AG04450 (cell line): ENCODE results near the gene ZNF592. TPM values are rescaled to one million over a fixed set of nuclear protein-coding genes. Genes with fewer than 3 reads are reported as not detected.

Experiments
- CTCF ChIA-PET: fragments of 300-600, 350-600 bp; formaldehyde crosslinking; extraction: SDS; loops from one replicate; lab custom pipeline; 2022; ENCODE audit warnings: antibody characterized with exemption, inconsistent platforms; lab: Charles Lee
- POLR2A ChIA-PET: fragments of 350-600 bp; formaldehyde crosslinking; extraction: SDS; loops from one replicate; lab custom pipeline; 2021; ENCODE audit warnings: antibody characterized with exemption, inconsistent platforms; lab: Yijun Ruan, JAX
- DNase-seq: peaks from one replicate; pipeline ENCODE4 v3.0.0-alpha.2; 2011; ENCODE audit warnings: low read depth, low spot score
- H3K27ac ChIP-seq: one replicate; pipeline ENCODE4 v1.5.1; 2012; ENCODE audit warnings: low read depth, low read length, control low read depth
- H3K27me3 ChIP-seq: one replicate; pipeline ENCODE4 v1.6.0; 2012; ENCODE audit warnings: low read length; ENCODE audit not compliant: control insufficient read depth, insufficient read depth
- H3K4me3 ChIP-seq: 2 replicates; pipeline ENCODE4 v1.5.1; 2011; ENCODE audit warnings: mild to moderate bottlenecking, low read depth, low read length, control low read depth
- H3K9me3 ChIP-seq: 2 replicates; pipeline ENCODE4 v1.5.1; 2012; ENCODE audit warnings: low read length; ENCODE audit not compliant: control insufficient read depth, insufficient read depth
- polyA plus RNA-seq: library from polyadenylated mRNA; depleted of rRNA; stranded (reverse); fragments of >200 nt; gene quantifications from 2 replicates; pipeline ENCODE4 v1.2.3, GENCODE V29; 2011
- TF ChIP-seq, protein P1 (sequence below): IDR thresholded peaks from 2 replicates; pipeline ENCODE4 v1.5.1; 2011; ENCODE audit warnings: low read depth, low read length, control low read depth, inconsistent platforms

Gene ZNF592
- polyA plus RNA-seq, 1 experiment: 6.2 TPM

DNA sequence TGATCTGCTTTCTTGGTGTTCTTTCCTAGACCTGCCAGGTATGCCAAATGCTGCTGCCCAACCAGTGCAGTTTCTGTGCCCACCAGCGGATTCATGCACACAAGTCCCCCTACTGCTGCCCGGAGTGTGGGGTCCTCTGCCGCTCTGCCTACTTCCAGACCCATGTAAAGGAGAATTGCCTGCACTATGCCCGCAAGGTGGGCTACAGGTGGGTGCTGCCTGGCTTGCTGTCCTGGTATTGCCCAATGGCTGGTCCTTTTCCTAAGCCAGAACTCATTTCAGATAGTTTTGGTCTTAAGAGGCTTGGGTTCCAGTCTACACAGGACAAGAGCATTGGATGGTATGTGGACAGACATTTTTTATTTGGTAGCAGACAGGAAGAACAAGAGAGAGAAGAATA is 42.3 kb downstream of the ZNF592 start:
- no peak overlapping the region for H3K27ac ChIP-seq
- ChIA-PET POLR2A (no interaction called here), CTCF (interaction anchor here (0.7 kb wide), 1 partner anchor 1035 kb away, joined by 3 read pairs; no protein-coding TSS in a partner anchor)
- H3K27me3 ChIP-seq: no peaks in the 10 kb centered on the region
- no peak for DNase-seq
- H3K4me3 ChIP-seq: no peak overlapping the region
- TF ChIP-seq, protein P1, sequence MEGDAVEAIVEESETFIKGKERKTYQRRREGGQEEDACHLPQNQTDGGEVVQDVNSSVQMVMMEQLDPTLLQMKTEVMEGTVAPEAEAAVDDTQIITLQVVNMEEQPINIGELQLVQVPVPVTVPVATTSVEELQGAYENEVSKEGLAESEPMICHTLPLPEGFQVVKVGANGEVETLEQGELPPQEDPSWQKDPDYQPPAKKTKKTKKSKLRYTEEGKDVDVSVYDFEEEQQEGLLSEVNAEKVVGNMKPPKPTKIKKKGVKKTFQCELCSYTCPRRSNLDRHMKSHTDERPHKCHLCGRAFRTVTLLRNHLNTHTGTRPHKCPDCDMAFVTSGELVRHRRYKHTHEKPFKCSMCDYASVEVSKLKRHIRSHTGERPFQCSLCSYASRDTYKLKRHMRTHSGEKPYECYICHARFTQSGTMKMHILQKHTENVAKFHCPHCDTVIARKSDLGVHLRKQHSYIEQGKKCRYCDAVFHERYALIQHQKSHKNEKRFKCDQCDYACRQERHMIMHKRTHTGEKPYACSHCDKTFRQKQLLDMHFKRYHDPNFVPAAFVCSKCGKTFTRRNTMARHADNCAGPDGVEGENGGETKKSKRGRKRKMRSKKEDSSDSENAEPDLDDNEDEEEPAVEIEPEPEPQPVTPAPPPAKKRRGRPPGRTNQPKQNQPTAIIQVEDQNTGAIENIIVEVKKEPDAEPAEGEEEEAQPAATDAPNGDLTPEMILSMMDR: no peak
- no peaks in the 10 kb centered on the region for H3K9me3 ChIP-seq

DNA sequence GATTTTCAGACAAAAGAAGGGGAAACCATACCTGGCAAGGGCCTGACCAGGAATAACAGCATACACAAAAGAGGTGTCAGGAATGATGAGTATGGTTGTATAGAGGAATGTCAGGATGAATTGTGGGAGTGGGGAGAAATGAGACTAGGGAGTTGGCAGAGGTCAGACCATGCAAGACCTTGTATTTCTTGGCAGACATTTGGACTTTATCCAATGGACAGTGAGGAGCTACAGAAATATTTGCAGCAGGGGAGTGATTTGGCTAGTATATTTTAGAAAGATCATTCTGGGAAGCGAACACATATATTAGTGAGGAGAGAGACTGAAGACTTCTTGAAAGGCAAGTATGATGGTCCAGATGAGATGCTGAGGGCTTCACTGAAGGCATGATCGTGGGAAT is 43.4 kb downstream of the ZNF592 start:
- no peak for DNase-seq
- H3K27ac ChIP-seq: no peak overlapping the region
- TF ChIP-seq, protein P1: no peak
- H3K4me3 ChIP-seq: no peak overlapping the region
- H3K9me3 ChIP-seq: no peaks in the 10 kb centered on the region
- ChIA-PET POLR2A (interaction anchor here (0.5 kb wide), 1 partner anchor 216 kb away, joined by 6 read pairs; no protein-coding TSS in a partner anchor), CTCF (no interaction called here)
- H3K27me3 ChIP-seq: no peaks in the 10 kb centered on the region

DNA sequence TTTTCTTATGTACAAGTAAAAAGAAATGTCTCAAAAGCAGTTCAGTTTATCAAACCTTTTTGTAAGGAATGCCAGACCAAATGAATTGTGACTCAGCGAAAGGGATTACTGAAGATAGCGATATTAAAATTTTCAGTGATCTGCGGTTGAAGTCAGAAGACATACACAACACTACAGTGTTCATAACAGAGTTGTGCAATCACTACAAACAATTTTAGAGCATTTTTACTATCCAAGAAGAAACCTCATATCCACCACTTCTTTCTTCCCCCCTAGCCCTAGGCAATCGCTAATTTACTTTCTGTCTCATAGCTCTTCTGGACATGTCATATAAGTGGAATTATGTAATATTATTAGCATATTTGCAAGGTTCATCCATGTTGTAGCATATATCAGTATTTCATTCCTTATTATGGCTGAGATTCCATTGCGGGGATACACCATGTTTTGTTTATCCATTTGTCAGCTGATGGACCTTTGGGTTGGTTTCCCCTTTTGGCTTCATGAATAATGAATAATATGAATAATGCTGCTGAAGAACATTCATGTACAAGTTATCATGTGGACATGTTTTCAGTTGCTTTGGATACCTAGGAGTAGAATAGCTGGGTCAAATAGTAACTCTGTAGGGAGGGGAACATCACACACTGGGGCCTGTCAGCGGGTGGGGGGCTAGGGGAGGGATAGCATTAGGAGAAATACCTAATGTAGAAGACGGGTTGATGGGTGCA is 45.2 kb downstream of the ZNF592 start:
- Histone ChIP-seq H3K27ac (no peak overlapping the region), H3K4me3 (no peak overlapping the region), H3K9me3 (no peaks in the 10 kb centered on the region), H3K27me3 (no peaks in the 10 kb centered on the region)
- TF ChIP-seq, protein P1: no peak
- ChIA-PET CTCF (no interaction called here), POLR2A (no interaction called here)
- no peak for DNase-seq

DNA sequence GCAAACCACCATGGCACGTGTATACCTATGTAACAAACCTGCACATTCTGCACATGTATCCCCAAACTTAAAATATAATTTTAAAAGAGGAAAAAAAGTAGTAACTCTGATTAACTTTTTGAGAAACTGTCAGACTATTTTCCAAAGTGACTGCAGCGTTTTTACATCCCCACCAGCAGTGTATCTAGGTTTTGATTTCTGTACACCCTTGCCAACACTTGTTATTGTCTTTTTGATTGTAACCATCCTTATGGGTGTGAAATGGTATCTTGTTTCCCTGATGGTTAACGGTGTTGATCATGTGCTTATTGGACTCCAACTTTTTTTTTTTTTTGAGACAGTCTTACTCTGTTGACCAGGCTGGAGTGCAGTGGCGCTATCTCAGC is 45.8 kb downstream of the ZNF592 start:
- no peak for DNase-seq
- Histone ChIP-seq H3K4me3 (no peak overlapping the region), H3K27ac (no peak overlapping the region), H3K27me3 (no peaks in the 10 kb centered on the region), H3K9me3 (no peaks in the 10 kb centered on the region)
- POLR2A ChIA-PET: no interaction called here
- TF ChIP-seq, protein P1: no peak
- CTCF ChIA-PET: no interaction called here

DNA sequence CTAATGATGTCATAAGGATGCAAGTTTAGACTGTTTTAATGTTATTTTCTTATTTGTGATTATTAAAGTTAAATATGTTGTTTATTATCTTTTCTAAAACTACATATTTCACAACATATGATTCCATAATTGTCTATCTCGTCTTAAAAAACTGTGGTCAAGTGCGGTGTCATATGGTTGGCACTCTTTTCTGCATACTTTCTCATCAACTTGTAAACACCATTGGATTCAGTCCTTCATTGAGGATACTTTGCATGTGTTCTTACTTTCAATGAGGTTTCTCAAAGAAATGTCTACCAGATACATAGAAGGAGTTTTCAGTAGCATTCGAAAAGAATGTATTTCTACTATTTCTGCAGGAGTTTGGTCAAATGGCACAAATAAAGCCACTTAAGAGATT is 46.8 kb downstream of the ZNF592 start:
- Histone ChIP-seq H3K9me3 (no peaks in the 10 kb centered on the region), H3K4me3 (no peak overlapping the region), H3K27me3 (no peaks in the 10 kb centered on the region), H3K27ac (no peak overlapping the region)
- no peak for DNase-seq
- ChIA-PET CTCF (no interaction called here), POLR2A (no interaction called here)
- TF ChIP-seq, protein P1: no peak
